GM23338 (cell line): ENCODE data around the gene SLC8A1. TPM values are rescaled to one million over a fixed set of nuclear protein-coding genes. Genes with fewer than 3 reads are reported as not detected.

Source experiments
- ATAC-seq: fragments of 200-7000 bp; cut with Tn5 transposase; 3 replicates; pipeline ENCODE4 v1.9.1; 2020
- DNase-seq: peaks from one replicate; pipeline ENCODE4 v3.0.0-alpha.2; 2015; ENCODE audit warnings: low spot score
- H2AFZ ChIP-seq: fragments of 200-600 bp; sonication (generic); 2 replicates; pipeline ENCODE4 v1.8.0; 2016; ENCODE audit warnings: antibody characterized with exemption, mild to moderate bottlenecking, moderate library complexity
- H3F3A ChIP-seq: fragments of 200-600 bp; sonication (generic); replicated peaks from 2 replicates; pipeline ENCODE4 v1.8.0; 2017; ENCODE audit warnings: antibody characterized with exemption, mixed run types, low read depth
- H3K27ac ChIP-seq: fragments of 200-600 bp; sonication (generic); 2 replicates; pipeline ENCODE4 v1.6.1; 2016; ENCODE audit warnings: low read depth
- H3K27me3 ChIP-seq: fragments of 200-600 bp; sonication (generic); 2 replicates; pipeline ENCODE4 v1.8.0; 2016; ENCODE audit warnings: mild to moderate bottlenecking, mixed run types, moderate library complexity; ENCODE audit not compliant: insufficient read depth
- H3K36me3 ChIP-seq: fragments of 200-600 bp; sonication (generic); 2 replicates; pipeline ENCODE4 v1.8.0; 2016; ENCODE audit warnings: mild to moderate bottlenecking; ENCODE audit not compliant: insufficient read depth
- H3K4me1 ChIP-seq: fragments of 200-600 bp; sonication (generic); 2 replicates; pipeline ENCODE4 v1.8.0; 2016; ENCODE audit warnings: mild to moderate bottlenecking, moderate library complexity; ENCODE audit not compliant: insufficient read depth
- H3K4me2 ChIP-seq: fragments of 200-600 bp; sonication (generic); 2 replicates; pipeline ENCODE4 v1.7.1; 2017; ENCODE audit warnings: mixed run types
- H3K4me3 ChIP-seq: fragments of 200-600 bp; sonication (generic); 2 replicates; pipeline ENCODE4 v1.6.1; 2016; ENCODE audit warnings: mixed run types
- H3K79me2 ChIP-seq: fragments of 200-600 bp; sonication (generic); replicated peaks from 2 replicates; pipeline ENCODE4 v1.8.0; 2017; ENCODE audit warnings: mild to moderate bottlenecking; ENCODE audit not compliant: insufficient read depth
- H3K9me2 ChIP-seq: fragments of 200-600 bp; sonication (generic); 2 replicates; pipeline ENCODE4 v1.8.0; 2017; ENCODE audit not compliant: insufficient read depth
- H4K20me1 ChIP-seq: fragments of 200-600 bp; sonication (generic); replicated peaks from 2 replicates; pipeline ENCODE4 v1.8.0; 2017; ENCODE audit warnings: mild to moderate bottlenecking; ENCODE audit not compliant: insufficient read depth
- H3K27ac Mint-ChIP-seq: 2 replicates; pipeline ENCODE4 v1.8.0; 2020; ENCODE audit warnings: inconsistent platforms, mild to moderate bottlenecking, moderate library complexity, mixed read lengths
- H3K27me3 Mint-ChIP-seq: 3 replicates; pipeline ENCODE4 v1.8.0; 2022; ENCODE audit warnings: low read depth, mild to moderate bottlenecking, moderate library complexity, mixed read lengths, inconsistent platforms; ENCODE audit not compliant: insufficient read depth, poor library complexity
- H3K36me3 Mint-ChIP-seq: 3 replicates; pipeline ENCODE4 v1.8.0; 2021; ENCODE audit warnings: low read depth, mild to moderate bottlenecking, inconsistent platforms, moderate library complexity, mixed read lengths
- H3K4me1 Mint-ChIP-seq: 3 replicates; pipeline ENCODE4 v1.8.0; 2020; ENCODE audit warnings: mild to moderate bottlenecking, inconsistent platforms, mixed read lengths
- H3K4me3 Mint-ChIP-seq: 3 replicates; pipeline ENCODE4 v1.8.0; 2021; ENCODE audit warnings: moderate library complexity, mild to moderate bottlenecking, inconsistent platforms, mixed read lengths
- H3K9me3 Mint-ChIP-seq: 3 replicates; pipeline ENCODE4 v1.8.0; 2020; ENCODE audit warnings: moderate library complexity, mild to moderate bottlenecking, inconsistent platforms, mixed read lengths
- CREB1 ChIP-seq: fragments of 250-450 bp; sonication (Bioruptor Pico); IDR thresholded peaks from 2 replicates; pipeline ENCODE4 v1.5.0; 2020; ENCODE audit warnings: low read depth, mild to moderate bottlenecking, moderate library complexity
- ETS1 ChIP-seq: IDR thresholded peaks from 2 replicates; pipeline ENCODE4 v1.6.1; 2016; ENCODE audit warnings: antibody characterized with exemption
- EZH2 ChIP-seq: fragments of 200-600 bp; sonication (generic); IDR thresholded peaks from one replicate; pipeline ENCODE4 v1.8.0; 2017; ENCODE audit warnings: antibody characterized with exemption, mild to moderate bottlenecking, low read depth; ENCODE audit not compliant: unreplicated experiment
- EZH2phosphoT487 ChIP-seq: fragments of 200-600 bp; sonication (generic); IDR thresholded peaks from one replicate; pipeline ENCODE4 v1.8.1; 2018; ENCODE audit warnings: antibody characterized with exemption; ENCODE audit not compliant: unreplicated experiment
- JUNB ChIP-seq: IDR thresholded peaks from one replicate; pipeline ENCODE4 v1.6.1; 2016; ENCODE audit warnings: antibody characterized with exemption; ENCODE audit not compliant: unreplicated experiment
- NANOG ChIP-seq: IDR thresholded peaks from 2 replicates; pipeline ENCODE4 v1.6.1; 2016; ENCODE audit warnings: antibody characterized with exemption, borderline replicate concordance
- POLR2AphosphoS5 ChIP-seq: IDR thresholded peaks from 2 replicates; pipeline ENCODE4 v1.6.1; 2016; ENCODE audit warnings: antibody characterized with exemption, low read depth
- REST ChIP-seq: IDR thresholded peaks from one replicate; pipeline ENCODE4 v1.6.1; 2018; ENCODE audit warnings: antibody characterized with exemption; ENCODE audit not compliant: unreplicated experiment
- STAT1 ChIP-seq: IDR thresholded peaks from one replicate; pipeline ENCODE4 v1.6.1; 2016; ENCODE audit warnings: antibody characterized with exemption; ENCODE audit not compliant: unreplicated experiment
- ZNF114 ChIP-seq: fragments of 250-450 bp; sonication (Bioruptor Pico); IDR thresholded peaks from 2 replicates; pipeline ENCODE4 v1.5.0; 2020; ENCODE audit warnings: mild to moderate bottlenecking, moderate library complexity
- ZNF331 ChIP-seq: fragments of 250-450 bp; sonication (Bioruptor Pico); IDR thresholded peaks from 2 replicates; pipeline ENCODE4 v1.5.0; 2020; ENCODE audit warnings: low read depth, mild to moderate bottlenecking, moderate library complexity
- ZNF462 ChIP-seq: fragments of 250-450 bp; sonication (Bioruptor Pico); IDR thresholded peaks from 2 replicates; pipeline ENCODE4 v1.5.0; 2020; ENCODE audit warnings: mild to moderate bottlenecking, moderate library complexity
- polyA plus RNA-seq: library from polyadenylated mRNA; unstranded; fragments of >200 nt; fragmentation: Nextera tagmentation; extraction: Ambion mirVana; gene quantifications from 2 replicates; pipeline ENCODE4 v1.2.1, GENCODE V29; 2016
- total RNA-seq: library from RNA; depleted of rRNA; stranded (reverse); fragments of >200 nt; shearing (Covaris generic); gene quantifications from 2 replicates; pipeline ENCODE4 v1.2.3, GENCODE V29; 2014
- TF ChIP-seq, protein P1 (sequence below), 2 experiments: fragments of 200-600 bp in 1 of 2; sonication (generic) in 1 of 2; conservative IDR thresholded peaks; 2 replicates each; pipeline versions ENCODE4 v1.5.1 to v1.6.1; 2016 to 2017; ENCODE audit warnings: antibody characterized with exemption in 2 of 2, low read depth in 2 of 2, mild to moderate bottlenecking in 2 of 2, moderate library complexity in 1 of 2

The SLC8A1 gene
- total and polyA plus RNA-seq, 2 experiments from 2014 or later = 2.5 to 3.3 TPM

DNA sequence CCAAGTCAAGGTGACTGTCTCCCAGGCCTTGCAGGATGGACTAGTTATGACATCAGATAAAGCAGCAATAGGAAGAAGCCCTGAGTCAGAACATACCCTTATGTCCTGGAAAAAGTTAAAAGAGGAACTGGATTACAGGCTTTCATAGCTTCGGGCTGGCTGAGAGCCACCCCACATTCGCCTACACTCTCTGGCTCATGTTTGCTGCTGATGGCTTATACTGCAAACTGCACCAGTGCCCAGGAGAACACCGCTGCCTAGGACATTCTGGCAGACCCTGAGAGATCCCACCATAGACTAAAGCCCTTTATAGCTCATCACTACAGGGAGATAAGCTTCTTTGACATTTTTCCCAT lies 20.3 kb downstream of the SLC8A1 start:
- Mint-ChIP-seq H3K36me3 (no peaks in the 10 kb centered on the region), H3K27ac (no peak overlapping the region), H3K9me3 (no peaks in the 10 kb centered on the region), H3K27me3 (no peaks in the 10 kb centered on the region), H3K4me1 (0 out of 3 replicates have a peak, but pooled peaks cover 2% of the 10 kb centered on the region), H3K4me3 (no peak overlapping the region)
- Histone ChIP-seq H3K9me2 (0 out of 2 replicates have a peak, but pooled peaks cover 3% of the 10 kb centered on the region), H3K27ac (no peak overlapping the region), H3K4me2 (no peak overlapping the region), H3K4me1 (no peaks in the 10 kb centered on the region), H2AFZ (no peak overlapping the region), H3K36me3 (no peaks in the 10 kb centered on the region), H3K4me3 (no peak overlapping the region), H3F3A (no peaks in the 10 kb centered on the region), H3K79me2 (no peaks in the 10 kb centered on the region), H3K27me3 (no peaks in the 10 kb centered on the region), H4K20me1 (no peaks in the 10 kb centered on the region)
- TF ChIP-seq, protein P1, sequence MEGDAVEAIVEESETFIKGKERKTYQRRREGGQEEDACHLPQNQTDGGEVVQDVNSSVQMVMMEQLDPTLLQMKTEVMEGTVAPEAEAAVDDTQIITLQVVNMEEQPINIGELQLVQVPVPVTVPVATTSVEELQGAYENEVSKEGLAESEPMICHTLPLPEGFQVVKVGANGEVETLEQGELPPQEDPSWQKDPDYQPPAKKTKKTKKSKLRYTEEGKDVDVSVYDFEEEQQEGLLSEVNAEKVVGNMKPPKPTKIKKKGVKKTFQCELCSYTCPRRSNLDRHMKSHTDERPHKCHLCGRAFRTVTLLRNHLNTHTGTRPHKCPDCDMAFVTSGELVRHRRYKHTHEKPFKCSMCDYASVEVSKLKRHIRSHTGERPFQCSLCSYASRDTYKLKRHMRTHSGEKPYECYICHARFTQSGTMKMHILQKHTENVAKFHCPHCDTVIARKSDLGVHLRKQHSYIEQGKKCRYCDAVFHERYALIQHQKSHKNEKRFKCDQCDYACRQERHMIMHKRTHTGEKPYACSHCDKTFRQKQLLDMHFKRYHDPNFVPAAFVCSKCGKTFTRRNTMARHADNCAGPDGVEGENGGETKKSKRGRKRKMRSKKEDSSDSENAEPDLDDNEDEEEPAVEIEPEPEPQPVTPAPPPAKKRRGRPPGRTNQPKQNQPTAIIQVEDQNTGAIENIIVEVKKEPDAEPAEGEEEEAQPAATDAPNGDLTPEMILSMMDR (conservative IDR thresholded peaks at IDR 0.05; ENCODE audit: low read depth in 2 of 2) = no peak
- TF ChIP-seq EZH2phosphoT487 = no peak
- no peak for TF ChIP-seq CREB1 (CRISPR knock-in tag)
- TF ChIP-seq ETS1 = no peak
- no peak for TF ChIP-seq REST
- TF ChIP-seq ZNF331 (CRISPR knock-in tag) = no peak
- no peak for TF ChIP-seq JUNB
- no peak for TF ChIP-seq POLR2AphosphoS5
- TF ChIP-seq STAT1 = no peak
- TF ChIP-seq EZH2 = no peak
- TF ChIP-seq ZNF462 (CRISPR knock-in tag) = no peak
- no peak for TF ChIP-seq NANOG
- TF ChIP-seq ZNF114 = no peak
- ATAC-seq (no peak), DNase-seq (no peak)
